ENCODE data around the gene WDR74. TPM values are rescaled to one million over a fixed set of nuclear protein-coding genes. Genes with fewer than 3 reads are reported as not detected.

The WDR74 gene
- total RNA-seq, 1 experiment from 2014 or later: 222 TPM

DNA sequence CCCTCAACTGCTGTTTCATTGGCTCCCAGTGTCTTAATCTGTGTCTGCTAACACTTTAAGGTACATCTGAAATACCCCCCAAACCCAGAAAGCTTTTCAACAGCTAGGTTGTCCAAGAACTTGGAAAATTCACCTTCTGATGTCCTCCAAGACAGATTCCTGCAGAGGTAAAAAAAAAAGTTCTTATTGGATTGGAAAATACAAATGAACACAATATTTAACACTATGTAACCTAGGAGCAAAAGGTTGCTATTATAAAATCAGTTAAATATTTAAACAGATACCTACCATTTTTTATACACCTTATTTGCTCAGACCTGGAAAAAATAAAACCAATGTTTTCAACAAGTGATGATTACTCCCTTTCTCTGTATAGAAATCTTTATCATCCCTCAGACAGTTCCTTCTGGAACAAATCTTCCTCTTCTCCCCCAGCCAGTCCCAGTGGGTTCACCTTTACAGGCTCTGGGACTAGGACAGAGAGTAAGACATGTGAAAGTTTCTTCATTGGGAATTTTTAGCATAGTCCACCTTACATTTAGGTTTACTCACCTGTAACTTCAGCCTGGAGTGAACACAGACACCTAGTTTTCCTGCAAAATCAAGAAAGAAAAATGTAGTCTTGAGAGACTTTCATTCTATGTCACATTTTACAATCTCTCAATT is 13.3 kb upstream of the WDR74 start:
- H3F3A ChIP-seq (ENCODE audit: low read length, unreplicated experiment): peaks cover 56% of the 10 kb centered on the region
- H3K9ac ChIP-seq (ENCODE audit: low read length): no peak overlapping the region
- no peaks in the 10 kb centered on the region for H3K9me2 ChIP-seq (replicated peaks; ENCODE audit: low read length)
- H3K27me3 ChIP-seq (ENCODE audit: low read length): no peaks in the 10 kb centered on the region
- no peaks in the 10 kb centered on the region for H3K9me3 ChIP-seq (ENCODE audit: low read length)
- ATAC-seq: no peak
- H3K36me3 ChIP-seq (ENCODE audit: low read depth, low read length): peaks cover 41% of the 10 kb centered on the region
- DNase-seq: no peak
- H3K4me2 ChIP-seq (ENCODE audit: low read length): peak overlapping the region; percentile 96
- intact Hi-C loops (cut with micrococcal nuclease): no loop called here
- H3K27ac ChIP-seq (ENCODE audit: low read length): no peak overlapping the region
- peaks cover 43% of the 10 kb centered on the region for H4K20me1 ChIP-seq (ENCODE audit: low read length)
- no peak overlapping the region for H2AFZ ChIP-seq (ENCODE audit: low read length)
- peaks cover 56% of the 10 kb centered on the region for H3K79me2 ChIP-seq (ENCODE audit: low read length)
- ChIA-PET CTCF (no interaction called here), POLR2A (ENCODE audit: unreplicated experiment) (interaction anchor here (0.6 kb wide), 1 partner anchor 12 kb away, joined by 3 read pairs; no protein-coding TSS in a partner anchor)
- TF ChIP-seq, protein P1, sequence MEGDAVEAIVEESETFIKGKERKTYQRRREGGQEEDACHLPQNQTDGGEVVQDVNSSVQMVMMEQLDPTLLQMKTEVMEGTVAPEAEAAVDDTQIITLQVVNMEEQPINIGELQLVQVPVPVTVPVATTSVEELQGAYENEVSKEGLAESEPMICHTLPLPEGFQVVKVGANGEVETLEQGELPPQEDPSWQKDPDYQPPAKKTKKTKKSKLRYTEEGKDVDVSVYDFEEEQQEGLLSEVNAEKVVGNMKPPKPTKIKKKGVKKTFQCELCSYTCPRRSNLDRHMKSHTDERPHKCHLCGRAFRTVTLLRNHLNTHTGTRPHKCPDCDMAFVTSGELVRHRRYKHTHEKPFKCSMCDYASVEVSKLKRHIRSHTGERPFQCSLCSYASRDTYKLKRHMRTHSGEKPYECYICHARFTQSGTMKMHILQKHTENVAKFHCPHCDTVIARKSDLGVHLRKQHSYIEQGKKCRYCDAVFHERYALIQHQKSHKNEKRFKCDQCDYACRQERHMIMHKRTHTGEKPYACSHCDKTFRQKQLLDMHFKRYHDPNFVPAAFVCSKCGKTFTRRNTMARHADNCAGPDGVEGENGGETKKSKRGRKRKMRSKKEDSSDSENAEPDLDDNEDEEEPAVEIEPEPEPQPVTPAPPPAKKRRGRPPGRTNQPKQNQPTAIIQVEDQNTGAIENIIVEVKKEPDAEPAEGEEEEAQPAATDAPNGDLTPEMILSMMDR (conservative IDR thresholded peaks at IDR 0.05; ENCODE audit: low read depth, low read length): no peak
- TF ChIP-seq EZH2 (IDR thresholded peaks at IDR 0.05; ENCODE audit: low read length, unreplicated experiment) (no peak), EZH2phosphoT487 (IDR thresholded peaks at IDR 0.05; ENCODE audit: borderline replicate concordance, low read length) (no peak)
- no TSS peak for BruUV-seq (replicated peaks)
- H3K4me1 ChIP-seq (ENCODE audit: insufficient read depth, low read length): peaks cover 24% of the 10 kb centered on the region
- peak overlapping the region; percentile 93 for H3K4me3 ChIP-seq (ENCODE audit: low read length)

DNA sequence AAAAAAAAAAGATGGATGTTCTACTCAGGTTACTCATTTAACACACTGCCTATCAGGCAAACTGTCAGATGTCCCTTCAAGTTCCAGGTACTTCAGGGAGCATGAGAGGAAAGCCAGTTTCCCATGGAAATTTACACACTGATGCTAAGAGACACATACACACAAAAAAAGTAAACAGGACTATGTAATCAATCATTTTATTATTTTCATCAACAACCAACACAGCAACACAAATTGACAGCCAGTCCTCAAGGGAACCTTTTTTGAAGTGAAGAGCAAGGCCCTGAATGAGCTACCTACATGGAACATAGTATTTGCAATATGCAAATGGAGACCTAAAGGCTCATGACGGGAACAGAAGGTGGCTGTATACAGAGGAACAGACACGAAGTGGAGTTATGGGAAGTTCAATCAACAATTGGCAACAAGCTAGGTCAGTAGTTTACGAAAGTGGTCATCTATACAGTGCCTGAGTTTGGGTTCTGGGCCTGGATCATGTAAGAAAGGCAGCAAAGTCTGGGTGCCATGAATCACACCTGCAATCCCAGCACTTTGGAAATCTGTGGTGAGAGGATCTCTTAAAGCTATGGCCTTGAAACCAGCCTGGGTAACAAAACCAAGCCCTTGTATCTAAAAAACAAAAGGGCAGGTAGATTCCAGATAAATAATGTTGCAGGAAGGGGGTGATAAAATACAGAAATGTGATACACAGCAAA is 12.6 kb upstream of the WDR74 start:
- H3K36me3 ChIP-seq (ENCODE audit: low read depth, low read length): peaks cover 41% of the 10 kb centered on the region
- H3K4me2 ChIP-seq (ENCODE audit: low read length): peak overlapping the region; percentile 96; the same call in 1 of the 2 replicates
- H3K27me3 ChIP-seq (ENCODE audit: low read length): no peaks in the 10 kb centered on the region
- peak; percentile 35 for DNase-seq
- CTCF ChIA-PET: no interaction called here
- no peak overlapping the region for H3K9ac ChIP-seq (ENCODE audit: low read length)
- peak overlapping the region; percentile 93 for H3K4me3 ChIP-seq (ENCODE audit: low read length)
- no TSS peak for BruUV-seq (replicated peaks)
- H4K20me1 ChIP-seq (ENCODE audit: low read length): peaks cover 43% of the 10 kb centered on the region
- H3K9me2 ChIP-seq (replicated peaks; ENCODE audit: low read length): no peaks in the 10 kb centered on the region
- no peak overlapping the region for H3K27ac ChIP-seq (ENCODE audit: low read length)
- peaks cover 56% of the 10 kb centered on the region for H3F3A ChIP-seq (ENCODE audit: low read length, unreplicated experiment)
- TF ChIP-seq, protein P1 (conservative IDR thresholded peaks at IDR 0.05; ENCODE audit: low read depth, low read length): no peak
- TF ChIP-seq EZH2phosphoT487 (IDR thresholded peaks at IDR 0.05; ENCODE audit: borderline replicate concordance, low read length) (no peak), EZH2 (IDR thresholded peaks at IDR 0.05; ENCODE audit: low read length, unreplicated experiment) (no peak)
- intact Hi-C loops (cut with micrococcal nuclease): no loop called here
- POLR2A ChIA-PET (ENCODE audit: unreplicated experiment): interaction anchor here (0.6 kb wide), 1 partner anchor 11 kb away, joined by 3 read pairs; no protein-coding TSS in a partner anchor
- peaks cover 18% of the 10 kb centered on the region for H3K4me1 ChIP-seq (ENCODE audit: insufficient read depth, low read length)
- H3K9me3 ChIP-seq (ENCODE audit: low read length): no peaks in the 10 kb centered on the region
- H3K79me2 ChIP-seq (ENCODE audit: low read length): peaks cover 49% of the 10 kb centered on the region
- H2AFZ ChIP-seq (ENCODE audit: low read length): no peak overlapping the region
- ATAC-seq: no peak

Data from PC-3 (cell line).